Rectal smooth muscle tissue (tissue), 1 donor: ENCODE results near the gene LRRC42.
A peak's percentile ranks its signal among the peaks of the same experiment; 100 is the strongest.
"Not testable (repeated sequence)": the region's sequence is repeated elsewhere in the genome, so short reads cannot be mapped to it uniquely, and the experiment has no call there.

Experiments
- H3K27ac ChIP-seq: one replicate; pipeline ENCODE4 v1.7.0; 2013; ENCODE audit warnings: low read depth, low read length, inconsistent platforms
- H3K27me3 ChIP-seq: one replicate; pipeline ENCODE4 v1.7.0; 2013; ENCODE audit warnings: low read length; ENCODE audit not compliant: control insufficient read depth, insufficient read depth
- H3K36me3 ChIP-seq: one replicate; pipeline ENCODE4 v1.7.0; 2013; ENCODE audit warnings: low read length; ENCODE audit not compliant: control insufficient read depth, insufficient read depth
- H3K4me1 ChIP-seq: one replicate; pipeline ENCODE4 v1.7.0; 2013; ENCODE audit warnings: low read length; ENCODE audit not compliant: control insufficient read depth, insufficient read depth
- H3K4me3 ChIP-seq: one replicate; pipeline ENCODE4 v1.7.0; 2013; ENCODE audit warnings: low read length
- H3K9ac ChIP-seq: one replicate; pipeline ENCODE4 v1.7.0; 2013; ENCODE audit warnings: low read length

LRRC42 gene

GRCh38 chr1:53982034-53982762 lies 36.0 kb downstream of the LRRC42 start:
- Histone ChIP-seq H3K27me3 (no peaks in the 10 kb centered on the region), H3K27ac (peak overlapping the region; percentile 30), H3K4me1 (no peaks in the 10 kb centered on the region), H3K4me3 (peak overlapping the region; percentile 35), H3K36me3 (no peaks in the 10 kb centered on the region), H3K9ac (no peak overlapping the region)

GRCh38 chr1:53982763-53983104 lies 36.6 kb downstream of the LRRC42 start:
- H3K36me3 ChIP-seq = no peaks in the 10 kb centered on the region
- peak overlapping the region; percentile 35 for H3K4me3 ChIP-seq
- H3K4me1 ChIP-seq = no peaks in the 10 kb centered on the region
- H3K27ac ChIP-seq = peak overlapping the region; percentile 30
- no peaks in the 10 kb centered on the region for H3K27me3 ChIP-seq
- H3K9ac ChIP-seq = no peak overlapping the region

- Histone ChIP-seq H3K4me1 (no peaks in the 10 kb centered on the region), H3K36me3 (no peaks in the 10 kb centered on the region), H3K4me3 (no peak overlapping the region), H3K9ac (no peak overlapping the region), H3K27me3 (no peaks in the 10 kb centered on the region), H3K27ac (no peak overlapping the region)
Observed at GRCh38 chr1:53984726-53985125, 38.6 kb downstream of the LRRC42 start.

- Histone ChIP-seq H3K9ac (no peak overlapping the region), H3K27ac (no peak overlapping the region), H3K4me1 (no peaks in the 10 kb centered on the region), H3K27me3 (no peaks in the 10 kb centered on the region), H3K36me3 (no peaks in the 10 kb centered on the region), H3K4me3 (no peak overlapping the region)
Observed at GRCh38 chr1:53986458-53986857, 40.3 kb downstream of the LRRC42 start.

GRCh38 chr1:53987880-53988279 lies 41.7 kb downstream of the LRRC42 start:
- H3K27ac ChIP-seq = no peak overlapping the region
- H3K36me3 ChIP-seq = no peaks in the 10 kb centered on the region
- H3K27me3 ChIP-seq = no peaks in the 10 kb centered on the region
- H3K9ac ChIP-seq = no peak overlapping the region
- no peaks in the 10 kb centered on the region for H3K4me1 ChIP-seq
- no peak overlapping the region for H3K4me3 ChIP-seq

- H3K4me1 ChIP-seq = no peaks in the 10 kb centered on the region
- H3K9ac ChIP-seq = no peak overlapping the region
- H3K4me3 ChIP-seq = no peak overlapping the region
- no peaks in the 10 kb centered on the region for H3K36me3 ChIP-seq
- H3K27ac ChIP-seq = no peak overlapping the region
- H3K27me3 ChIP-seq = no peaks in the 10 kb centered on the region
Observed at GRCh38 chr1:53992085-53992874, 46.1 kb downstream of the LRRC42 start.

GRCh38 chr1:53994516-53994915 lies 48.4 kb downstream of the LRRC42 start:
- H3K27me3 ChIP-seq, H3K36me3 ChIP-seq, H3K4me3 ChIP-seq, H3K27ac ChIP-seq, H3K4me1 ChIP-seq, H3K9ac ChIP-seq: not testable (repeated sequence)

- H3K9ac ChIP-seq = no peak overlapping the region
- no peak overlapping the region for H3K27ac ChIP-seq
- H3K4me1 ChIP-seq = no peaks in the 10 kb centered on the region
- H3K36me3 ChIP-seq = no peaks in the 10 kb centered on the region
- no peak overlapping the region for H3K4me3 ChIP-seq
- no peaks in the 10 kb centered on the region for H3K27me3 ChIP-seq
Observed at GRCh38 chr1:53995683-53996082, 49.5 kb downstream of the LRRC42 start.

- H3K27me3 ChIP-seq = no peaks in the 10 kb centered on the region
- no peak overlapping the region for H3K4me3 ChIP-seq
- no peak overlapping the region for H3K27ac ChIP-seq
- no peaks in the 10 kb centered on the region for H3K4me1 ChIP-seq
- no peak overlapping the region for H3K9ac ChIP-seq
- H3K36me3 ChIP-seq = no peaks in the 10 kb centered on the region
Observed at GRCh38 chr1:53998223-53998622, 52.1 kb downstream of the LRRC42 start.

GRCh38 chr1:53999920-54000319 lies 53.8 kb downstream of the LRRC42 start:
- Histone ChIP-seq H3K9ac (no peak overlapping the region), H3K4me3 (no peak overlapping the region)

GRCh38 chr1:54001591-54001990 lies 55.4 kb downstream of the LRRC42 start:
- Histone ChIP-seq H3K4me1 (no peaks in the 10 kb centered on the region), H3K27ac (no peak overlapping the region), H3K27me3 (no peaks in the 10 kb centered on the region), H3K9ac (no peak overlapping the region), H3K36me3 (no peaks in the 10 kb centered on the region), H3K4me3 (no peak overlapping the region)

More at GRCh38 chr1:53999920-54000319, 53.8 kb downstream of the LRRC42 start:
- Histone ChIP-seq H3K27me3 (no peaks in the 10 kb centered on the region), H3K27ac (no peak overlapping the region), H3K36me3 (no peaks in the 10 kb centered on the region), H3K4me1 (no peaks in the 10 kb centered on the region)

GRCh38 chr1:54002544-54003248 lies 56.5 kb downstream of the LRRC42 start:
- Histone ChIP-seq H3K9ac (no peak overlapping the region), H3K4me3 (no peak overlapping the region), H3K4me1 (no peaks in the 10 kb centered on the region), H3K27me3 (no peaks in the 10 kb centered on the region), H3K36me3 (no peaks in the 10 kb centered on the region), H3K27ac (no peak overlapping the region)
